Mesenchymal stem cell (in vitro differentiated cells and primary cell): ENCODE data around the gene TIPARP.

Experiments
- DNase-seq: peaks from one replicate; pipeline ENCODE4 v3.0.0-alpha.2; 2013
- H2AFZ ChIP-seq: one replicate; pipeline ENCODE4 v1.6.1; 2013; ENCODE audit warnings: low read depth, mild to moderate bottlenecking, control low read depth, inconsistent platforms, low read length, moderate library complexity
- H2AK5ac ChIP-seq: 2 replicates; pipeline ENCODE4 v1.6.1; 2013; ENCODE audit warnings: low read length, moderate library complexity, mild to moderate bottlenecking, inconsistent platforms; ENCODE audit not compliant: severe bottlenecking
- H2BK120ac ChIP-seq: one replicate; pipeline ENCODE4 v1.6.1; 2013; ENCODE audit warnings: low read depth, mild to moderate bottlenecking, inconsistent platforms, low read length, moderate library complexity
- H2BK12ac ChIP-seq, 2 experiments: one replicate each; pipeline ENCODE4 v1.6.1; 2013; ENCODE audit warnings: inconsistent platforms in 2 of 2, low read length in 2 of 2, mild to moderate bottlenecking in 2 of 2, moderate library complexity in 2 of 2, control low read depth in 1 of 2
- H2BK15ac ChIP-seq: one replicate; pipeline ENCODE4 v1.6.1; 2013; ENCODE audit warnings: mild to moderate bottlenecking, low read depth, inconsistent platforms; ENCODE audit not compliant: poor library complexity, severe bottlenecking
- H2BK5ac ChIP-seq: 2 replicates; pipeline ENCODE4 v1.6.1; 2013; ENCODE audit warnings: low read depth, mild to moderate bottlenecking, low read length, control low read depth, inconsistent platforms; ENCODE audit not compliant: poor library complexity, severe bottlenecking
- H3K14ac ChIP-seq, 2 experiments: one replicate each; pipeline ENCODE4 v1.6.1; 2013; ENCODE audit warnings: inconsistent platforms in 2 of 2, low read length in 2 of 2, control low read depth in 1 of 2, mild to moderate bottlenecking in 1 of 2, moderate library complexity in 1 of 2
- H3K18ac ChIP-seq, 2 experiments: one replicate each; pipeline ENCODE4 v1.6.1; 2013; ENCODE audit warnings: inconsistent platforms in 2 of 2, low read length in 2 of 2, control low read depth in 1 of 2, low read depth in 1 of 2, mild to moderate bottlenecking in 1 of 2
- H3K23ac ChIP-seq, 2 experiments: one replicate each; pipeline ENCODE4 v1.6.1; 2013; ENCODE audit warnings: inconsistent platforms in 2 of 2, low read length in 2 of 2, mild to moderate bottlenecking in 2 of 2, moderate library complexity in 2 of 2, control low read depth in 1 of 2
- H3K27ac ChIP-seq: 2 replicates; pipeline ENCODE4 v1.5.1; 2013; ENCODE audit warnings: mild to moderate bottlenecking, moderate library complexity, low read length, control low read depth, inconsistent platforms; ENCODE audit not compliant: poor library complexity, severe bottlenecking
- H3K27me3 ChIP-seq, 2 experiments: 2 replicates each; pipeline versions ENCODE4 v1.6.1 to v1.7.0; 2013; ENCODE audit warnings: low read length in 2 of 2, mild to moderate bottlenecking in 2 of 2, moderate library complexity in 2 of 2, control low read depth in 1 of 2, inconsistent platforms in 1 of 2; ENCODE audit not compliant: control insufficient read depth in 1 of 2, insufficient read depth in 1 of 2
- H3K36me3 ChIP-seq, 2 experiments: 2 replicates each; pipeline versions ENCODE4 v1.6.1 to v1.7.0; 2013; ENCODE audit warnings: low read length in 2 of 2, control low read depth in 1 of 2, inconsistent platforms in 1 of 2, low read depth in 1 of 2, mild to moderate bottlenecking in 1 of 2; ENCODE audit not compliant: insufficient read depth in 2 of 2, control insufficient read depth in 1 of 2
- H3K4ac ChIP-seq, 2 experiments: one replicate each; pipeline ENCODE4 v1.6.1; 2013; ENCODE audit warnings: inconsistent platforms in 2 of 2, low read length in 2 of 2, mild to moderate bottlenecking in 2 of 2, moderate library complexity in 2 of 2, control low read depth in 1 of 2, low read depth in 1 of 2
- H3K4me1 ChIP-seq: 2 replicates; pipeline ENCODE4 v1.6.1; 2013; ENCODE audit warnings: low read depth, low read length, control low read depth; ENCODE audit not compliant: control insufficient read depth, insufficient read depth
- H3K4me2 ChIP-seq: 2 replicates; pipeline ENCODE4 v1.6.1; 2013; ENCODE audit warnings: low read length, mild to moderate bottlenecking, inconsistent platforms; ENCODE audit not compliant: poor library complexity, severe bottlenecking
- H3K4me3 ChIP-seq, 2 experiments: 2 replicates each; pipeline versions ENCODE4 v1.5.1 to v1.7.0; 2013; ENCODE audit warnings: low read length in 2 of 2, mild to moderate bottlenecking in 2 of 2, control low read depth in 1 of 2, low read depth in 1 of 2; ENCODE audit not compliant: insufficient read depth in 1 of 2
- H3K79me1 ChIP-seq: replicated peaks from 2 replicates; pipeline ENCODE4 v1.6.1; 2013; ENCODE audit warnings: mild to moderate bottlenecking, control low read depth, low read length, inconsistent platforms; ENCODE audit not compliant: poor library complexity, severe bottlenecking
- H3K9ac ChIP-seq: 2 replicates; pipeline ENCODE4 v1.7.0; 2013; ENCODE audit warnings: mild to moderate bottlenecking, low read length, moderate library complexity
- H3K9me3 ChIP-seq: 2 replicates; pipeline ENCODE4 v1.7.0; 2013; ENCODE audit warnings: mild to moderate bottlenecking, low read length; ENCODE audit not compliant: control insufficient read depth
- H4K8ac ChIP-seq: one replicate; pipeline ENCODE4 v1.6.1; 2013; ENCODE audit warnings: inconsistent platforms, mild to moderate bottlenecking, low read length, moderate library complexity
- H4K91ac ChIP-seq: one replicate; pipeline ENCODE4 v1.6.1; 2013; ENCODE audit warnings: mild to moderate bottlenecking, low read length, inconsistent platforms
- WGBS: methylation state at CpG from one replicate; pipeline ENCODE4 v1.1.7; 2013; ENCODE audit warnings: mixed read lengths; 5-methylcytosine and 5-hydroxymethylcytosine counted together

The TIPARP gene

DNA sequence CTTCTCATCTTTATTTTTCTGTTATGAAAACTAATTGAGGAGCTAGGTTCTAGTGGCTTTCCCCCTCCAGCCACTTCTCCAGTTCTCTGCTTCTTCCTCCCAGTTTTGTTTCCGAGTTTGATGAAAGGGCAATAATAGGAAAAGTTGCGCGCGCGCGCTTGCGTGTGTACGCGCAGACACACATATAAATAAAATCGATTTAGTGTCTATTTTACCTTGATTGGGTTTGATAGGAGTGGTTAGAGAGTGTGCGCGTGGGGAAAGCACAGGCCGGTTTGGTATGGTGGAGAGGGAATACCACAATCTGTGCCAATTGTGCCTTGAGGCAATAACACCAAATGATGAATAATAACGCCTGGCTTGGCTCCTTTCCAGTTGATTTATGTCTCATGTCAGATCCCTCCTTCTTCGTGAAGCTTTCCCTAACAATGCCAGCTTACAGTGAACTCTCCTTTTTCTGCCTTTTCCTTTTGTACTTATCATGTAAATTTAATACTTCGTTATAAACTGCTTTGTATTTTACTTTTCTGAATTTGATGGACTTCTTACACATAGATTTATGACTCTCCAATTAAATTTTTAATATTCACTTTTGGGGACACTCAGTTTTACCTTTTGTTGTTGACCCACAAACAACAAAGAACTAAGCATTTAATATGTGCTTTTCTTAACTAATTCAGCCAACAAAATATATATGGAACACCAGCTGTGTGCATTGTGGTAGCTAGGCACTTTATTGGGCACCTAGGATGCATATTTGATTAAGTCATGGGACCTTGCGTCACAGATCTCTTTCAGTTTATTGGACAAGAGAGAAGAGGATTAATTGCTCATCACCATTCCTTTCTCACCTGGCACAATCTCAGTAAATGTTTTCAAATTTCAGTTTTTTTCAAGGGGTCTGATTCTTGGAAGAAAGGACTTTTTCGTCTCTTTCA lies 1.7 kb downstream of the TIPARP start:
- peaks cover 2% of the 10 kb centered on the region for H3K4me1 ChIP-seq
- H2BK15ac ChIP-seq = no peak overlapping the region
- H3K18ac ChIP-seq = peak overlapping the region; percentile 84 to 87
- peak overlapping the region in 1 of 2 experiments; percentile 9 for H3K14ac ChIP-seq
- H3K4ac ChIP-seq = peak overlapping the region in 1 of 2 experiments; percentile 75
- peaks cover 5 to 33% of the 10 kb centered on the region in 2 experiments for H3K36me3 ChIP-seq
- H3K9ac ChIP-seq = peak overlapping the region; percentile 99
- H3K23ac ChIP-seq = no peak overlapping the region
- peak overlapping the region; percentile 79 for H3K27ac ChIP-seq
- H3K4me3 ChIP-seq = peak overlapping the region; percentile 83 to 97
- no peaks in the 10 kb centered on the region for H3K27me3 ChIP-seq
- 0% methylated on average over 14 of the region's 18 CpGs for WGBS
- no peaks in the 10 kb centered on the region for H3K79me1 ChIP-seq
- peak overlapping the region; percentile 81 for H3K4me2 ChIP-seq
- no peak overlapping the region for H4K91ac ChIP-seq
- peak overlapping the region in 1 of 2 experiments; percentile 78 for H2BK12ac ChIP-seq
- DNase-seq = peak; percentile 82
- no peak overlapping the region for H2AFZ ChIP-seq
- no peak overlapping the region for H2AK5ac ChIP-seq
- no peak overlapping the region for H2BK5ac ChIP-seq
- H3K9me3 ChIP-seq = no peaks in the 10 kb centered on the region
- H2BK120ac ChIP-seq = no peak overlapping the region
- H4K8ac ChIP-seq = no peak overlapping the region

DNA sequence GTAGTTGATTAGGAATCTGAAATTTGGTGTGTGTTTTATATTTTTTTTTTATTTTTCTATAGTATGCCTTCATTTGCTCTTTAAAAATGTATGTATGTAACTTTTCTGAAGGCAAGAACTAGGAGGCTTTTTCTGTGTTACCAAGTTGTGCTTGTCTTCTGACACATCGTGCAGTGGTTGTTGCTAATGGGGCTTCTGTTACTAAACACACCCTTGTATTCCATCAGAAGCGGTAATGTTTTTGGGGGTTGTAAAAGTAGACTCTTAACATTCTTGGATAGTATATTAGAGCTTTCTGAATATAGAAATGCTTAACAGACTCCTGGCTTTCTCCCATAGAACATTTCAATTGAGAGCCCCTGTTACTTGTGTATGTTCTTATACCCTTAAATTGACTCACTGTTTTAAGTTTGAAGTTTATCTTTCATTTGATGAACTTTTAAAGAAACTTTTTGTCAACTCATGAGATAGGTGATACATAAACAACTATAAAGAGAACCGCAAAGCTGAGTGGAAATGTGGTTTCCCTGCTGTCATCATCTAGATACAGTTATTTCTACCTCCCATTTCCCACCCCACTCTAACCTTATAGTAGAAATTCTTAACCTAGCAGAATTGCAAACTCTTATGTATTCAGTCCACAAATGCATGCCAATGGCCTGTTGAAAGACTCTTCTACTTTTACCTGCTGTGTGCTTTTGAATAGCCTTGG lies 2.5 kb downstream of the TIPARP start:
- Histone ChIP-seq H4K91ac (no peak overlapping the region), H3K36me3 (peaks cover 5 to 33% of the 10 kb centered on the region in 2 experiments), H3K9ac (peak overlapping the region; percentile 99), H3K79me1 (no peaks in the 10 kb centered on the region), H3K27me3 (no peaks in the 10 kb centered on the region), H2BK15ac (no peak overlapping the region), H2AFZ (no peak overlapping the region), H4K8ac (no peak overlapping the region), H3K4me3 (peak overlapping the region in 1 of 2 experiments; percentile 97), H3K4me1 (peaks cover 2% of the 10 kb centered on the region), H2BK12ac (no peak overlapping the region), H3K18ac (no peak overlapping the region), H2BK120ac (no peak overlapping the region), H2AK5ac (no peak overlapping the region), H3K4ac (no peak overlapping the region), H3K14ac (no peak overlapping the region), H3K9me3 (no peaks in the 10 kb centered on the region), H3K4me2 (peak overlapping the region; percentile 68), H3K23ac (no peak overlapping the region), H2BK5ac (no peak overlapping the region), H3K27ac (peak overlapping the region; percentile 65)
- 54% methylated on average over 2 of the region's 3 CpGs for WGBS
- peak; percentile 48 for DNase-seq

DNA sequence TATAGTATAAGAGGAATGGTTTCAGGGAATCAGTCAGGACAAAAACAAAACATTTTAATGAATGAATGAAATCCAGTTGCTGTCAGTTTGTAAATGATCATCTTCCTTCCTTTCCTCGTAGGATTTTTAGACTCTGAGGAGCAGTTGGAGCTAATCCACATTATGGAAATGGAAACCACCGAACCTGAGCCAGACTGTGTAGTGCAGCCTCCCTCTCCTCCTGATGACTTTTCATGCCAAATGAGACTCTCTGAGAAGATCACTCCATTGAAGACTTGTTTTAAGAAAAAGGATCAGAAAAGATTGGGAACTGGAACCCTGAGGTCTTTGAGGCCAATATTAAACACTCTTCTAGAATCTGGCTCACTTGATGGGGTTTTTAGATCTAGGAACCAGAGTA lies 3.1 kb downstream of the TIPARP start:
- no peak overlapping the region for H2AFZ ChIP-seq
- peak overlapping the region; percentile 99 for H3K9ac ChIP-seq
- H4K91ac ChIP-seq = no peak overlapping the region
- H3K4me2 ChIP-seq = peak overlapping the region; percentile 68
- H3K4me1 ChIP-seq = peaks cover 2% of the 10 kb centered on the region
- no peaks in the 10 kb centered on the region for H3K27me3 ChIP-seq
- no peak overlapping the region for H3K14ac ChIP-seq
- peaks cover 5 to 33% of the 10 kb centered on the region in 2 experiments for H3K36me3 ChIP-seq
- no peak overlapping the region for H3K4ac ChIP-seq
- H2BK15ac ChIP-seq = no peak overlapping the region
- DNase-seq = peak; percentile 32
- H2AK5ac ChIP-seq = no peak overlapping the region
- no peak overlapping the region for H3K27ac ChIP-seq
- no peak overlapping the region for H2BK120ac ChIP-seq
- H3K23ac ChIP-seq = no peak overlapping the region
- no peak overlapping the region for H4K8ac ChIP-seq
- WGBS = 83% methylated on average over 2 of the region's 2 CpGs
- H3K18ac ChIP-seq = no peak overlapping the region
- H3K9me3 ChIP-seq = no peaks in the 10 kb centered on the region
- no peak overlapping the region for H2BK5ac ChIP-seq
- no peak overlapping the region for H2BK12ac ChIP-seq
- peak overlapping the region in 1 of 2 experiments; percentile 97 for H3K4me3 ChIP-seq
- H3K79me1 ChIP-seq = no peaks in the 10 kb centered on the region

DNA sequence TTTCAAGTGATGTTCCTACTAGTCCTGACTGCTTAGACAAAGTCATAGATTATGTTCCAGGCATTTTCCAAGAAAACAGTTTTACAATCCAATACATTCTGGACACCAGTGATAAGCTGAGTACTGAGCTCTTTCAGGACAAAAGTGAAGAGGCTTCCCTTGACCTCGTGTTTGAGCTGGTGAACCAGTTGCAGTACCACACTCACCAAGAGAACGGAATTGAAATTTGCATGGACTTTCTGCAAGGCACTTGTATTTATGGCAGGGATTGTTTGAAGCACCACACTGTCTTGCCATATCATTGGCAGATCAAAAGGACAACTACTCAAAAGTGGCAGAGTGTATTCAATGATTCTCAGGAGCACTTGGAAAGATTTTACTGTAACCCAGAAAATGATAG lies 3.8 kb downstream of the TIPARP start:
- H2BK5ac ChIP-seq = no peak overlapping the region
- no peak overlapping the region for H4K8ac ChIP-seq
- no peak overlapping the region for H3K18ac ChIP-seq
- peak overlapping the region in 1 of 2 experiments; percentile 97 for H3K4me3 ChIP-seq
- peak; percentile 22 for DNase-seq
- H2BK15ac ChIP-seq = no peak overlapping the region
- H3K4me2 ChIP-seq = no peak overlapping the region
- no peak overlapping the region for H3K14ac ChIP-seq
- no peak overlapping the region for H2AFZ ChIP-seq
- H3K9me3 ChIP-seq = no peaks in the 10 kb centered on the region
- no peak overlapping the region for H2BK12ac ChIP-seq
- no peaks in the 10 kb centered on the region for H3K27me3 ChIP-seq
- no peak overlapping the region for H3K23ac ChIP-seq
- H3K9ac ChIP-seq = peak overlapping the region; percentile 99
- no peaks in the 10 kb centered on the region for H3K79me1 ChIP-seq
- no peak overlapping the region for H3K4ac ChIP-seq
- peaks cover 5 to 33% of the 10 kb centered on the region in 2 experiments for H3K36me3 ChIP-seq
- no peak overlapping the region for H4K91ac ChIP-seq
- no peak overlapping the region for H3K27ac ChIP-seq
- H2BK120ac ChIP-seq = no peak overlapping the region
- H2AK5ac ChIP-seq = no peak overlapping the region
- H3K4me1 ChIP-seq = peaks cover 2% of the 10 kb centered on the region
- WGBS = 88% methylated on average over 2 of the region's 2 CpGs
